Natural killer cell (primary cell): ENCODE data around the gene UBL4B. TPM values are rescaled to one million over a fixed set of nuclear protein-coding genes. Genes with fewer than 3 reads are reported as not detected.

Experiments
- ATAC-seq, 3 donors: fragments of 150-1000 bp in 2 of 3; fragments of 200-7000 bp in 1 of 3; cut with Tn5 transposase; 1 replicate in 1 of 3; 2 replicates in 2 of 3; pipeline ENCODE4 v1.10.0; 2021; ENCODE audit warnings: mild to moderate bottlenecking in 2 of 3, moderate library complexity in 2 of 3
- DNase-seq, 2 donors: peaks; one replicate each; pipeline versions ENCODE4 v3.0.0 to v3.0.0-alpha.2; 2013 to 2021; ENCODE audit warnings: mixed read lengths in 1 of 2
- H3K27ac ChIP-seq: one replicate; pipeline ENCODE4 v1.5.1; 2013; ENCODE audit warnings: mild to moderate bottlenecking, low read length
- H3K27me3 ChIP-seq: one replicate; pipeline ENCODE4 v1.6.1; 2013; ENCODE audit warnings: low read length; ENCODE audit not compliant: control insufficient read depth, insufficient read depth
- H3K36me3 ChIP-seq: one replicate; pipeline ENCODE4 v1.6.1; 2013; ENCODE audit warnings: low read length; ENCODE audit not compliant: control insufficient read depth, insufficient read depth
- H3K4me1 ChIP-seq: one replicate; pipeline ENCODE4 v1.6.1; 2013; ENCODE audit warnings: low read length; ENCODE audit not compliant: control insufficient read depth, insufficient read depth
- H3K4me3 ChIP-seq: one replicate; pipeline ENCODE4 v1.5.1; 2013; ENCODE audit warnings: low read length
- H3K9me3 ChIP-seq: one replicate; pipeline ENCODE4 v1.6.1; 2013; ENCODE audit warnings: low read length; ENCODE audit not compliant: control insufficient read depth, insufficient read depth
- H3K27ac Mint-ChIP-seq, 2 donors: one replicate each; pipeline ENCODE4 v1.8.0; 2022; ENCODE audit warnings: mild to moderate bottlenecking in 2 of 2, mixed read lengths in 2 of 2, moderate library complexity in 1 of 2
- H3K27me3 Mint-ChIP-seq, 2 donors: one replicate each; pipeline ENCODE4 v1.8.0; 2022; ENCODE audit warnings: low read depth in 2 of 2, mixed read lengths in 2 of 2
- H3K36me3 Mint-ChIP-seq: one replicate; pipeline ENCODE4 v1.8.0; 2022; ENCODE audit warnings: mixed read lengths
- H3K4me1 Mint-ChIP-seq, 2 donors: one replicate each; pipeline ENCODE4 v1.8.0; 2022; ENCODE audit warnings: mixed read lengths in 2 of 2
- H3K4me3 Mint-ChIP-seq: one replicate; pipeline ENCODE4 v1.8.0; 2022; ENCODE audit warnings: mild to moderate bottlenecking, moderate library complexity, mixed read lengths
- H3K9me3 Mint-ChIP-seq, 2 donors: one replicate each; pipeline ENCODE4 v1.8.0; 2022; ENCODE audit warnings: mixed read lengths in 2 of 2
- WGBS: methylation state at CpG from one replicate; pipeline ENCODE4 v1.1.7; 2013; ENCODE audit warnings: missing lambda C conversion rate; ENCODE audit not compliant: insufficient coverage; 5-methylcytosine and 5-hydroxymethylcytosine counted together
- intact Hi-C: fragments of 100-400 bp; cut with micrococcal nuclease; formaldehyde crosslinking; loops from one replicate; pipeline ENCODE4 v1.14.2; 2022
- total RNA-seq, 4 donors: library from RNA; stranded (reverse); fragments of 120-200 nt in 1 of 4; gene quantifications; one replicate each; pipeline versions ENCODE4 v1.2.3 to v1.2.4, GENCODE V29; 2013 to 2022
- TF ChIP-seq, protein P1 (sequence below): fragments of 200-600 bp; IDR thresholded peaks from one replicate; pipeline ENCODE4 v1.8.0; 2022; ENCODE audit warnings: antibody characterized with exemption

UBL4B gene
- total RNA-seq, 3 donors from 2014 or later (not counting 1 experiment from before 2014, with no cell fraction given) = not detected

GRCh38 chr1:110067893-110068645 is 44.2 kb upstream of the UBL4B start:
- H3K27me3 Mint-ChIP-seq = peaks cover 34 to 51% of the 10 kb centered on the region in 2 donors
- peaks cover 21% of the 10 kb centered on the region for H3K4me1 ChIP-seq
- H3K27me3 ChIP-seq = peaks cover 39% of the 10 kb centered on the region
- H3K9me3 Mint-ChIP-seq = no peaks in the 10 kb centered on the region
- WGBS = 9% methylated on average over 68 of the region's 68 CpGs
- H3K4me1 Mint-ChIP-seq = peaks cover 7 to 17% of the 10 kb centered on the region in 2 donors
- no peak overlapping the region for H3K27ac ChIP-seq
- no peaks in the 10 kb centered on the region for H3K36me3 ChIP-seq
- no peak overlapping the region for H3K4me3 ChIP-seq
- H3K27ac Mint-ChIP-seq = no peak overlapping the region
- peak overlapping the region; percentile 71 for H3K4me3 Mint-ChIP-seq
- TF ChIP-seq, protein P1, sequence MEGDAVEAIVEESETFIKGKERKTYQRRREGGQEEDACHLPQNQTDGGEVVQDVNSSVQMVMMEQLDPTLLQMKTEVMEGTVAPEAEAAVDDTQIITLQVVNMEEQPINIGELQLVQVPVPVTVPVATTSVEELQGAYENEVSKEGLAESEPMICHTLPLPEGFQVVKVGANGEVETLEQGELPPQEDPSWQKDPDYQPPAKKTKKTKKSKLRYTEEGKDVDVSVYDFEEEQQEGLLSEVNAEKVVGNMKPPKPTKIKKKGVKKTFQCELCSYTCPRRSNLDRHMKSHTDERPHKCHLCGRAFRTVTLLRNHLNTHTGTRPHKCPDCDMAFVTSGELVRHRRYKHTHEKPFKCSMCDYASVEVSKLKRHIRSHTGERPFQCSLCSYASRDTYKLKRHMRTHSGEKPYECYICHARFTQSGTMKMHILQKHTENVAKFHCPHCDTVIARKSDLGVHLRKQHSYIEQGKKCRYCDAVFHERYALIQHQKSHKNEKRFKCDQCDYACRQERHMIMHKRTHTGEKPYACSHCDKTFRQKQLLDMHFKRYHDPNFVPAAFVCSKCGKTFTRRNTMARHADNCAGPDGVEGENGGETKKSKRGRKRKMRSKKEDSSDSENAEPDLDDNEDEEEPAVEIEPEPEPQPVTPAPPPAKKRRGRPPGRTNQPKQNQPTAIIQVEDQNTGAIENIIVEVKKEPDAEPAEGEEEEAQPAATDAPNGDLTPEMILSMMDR = no peak
- H3K36me3 Mint-ChIP-seq = no peaks in the 10 kb centered on the region
- ATAC-seq (peak in 1 of 3 donors; percentile 26), DNase-seq (peak in 1 of 2 donors; percentile 27)
- intact Hi-C loops = no loop called here
- H3K9me3 ChIP-seq = no peaks in the 10 kb centered on the region

GRCh38 chr1:110068646-110069403 is 43.4 kb upstream of the UBL4B start:
- no peaks in the 10 kb centered on the region for H3K9me3 ChIP-seq
- TF ChIP-seq, protein P1 = no peak
- ATAC-seq (peak; percentile 21 to 63 (median 56)), DNase-seq (peak in 1 of 2 donors; percentile 54)
- H3K4me3 ChIP-seq = no peak overlapping the region
- no peaks in the 10 kb centered on the region for H3K36me3 Mint-ChIP-seq
- no peaks in the 10 kb centered on the region for H3K9me3 Mint-ChIP-seq
- H3K27me3 ChIP-seq = peaks cover 39% of the 10 kb centered on the region
- 6% methylated on average over 68 of the region's 68 CpGs for WGBS
- peaks cover 21% of the 10 kb centered on the region for H3K4me1 ChIP-seq
- no peak overlapping the region for H3K27ac ChIP-seq
- peaks cover 7 to 17% of the 10 kb centered on the region in 2 donors for H3K4me1 Mint-ChIP-seq
- no peaks in the 10 kb centered on the region for H3K36me3 ChIP-seq
- H3K27me3 Mint-ChIP-seq = peaks cover 38 to 58% of the 10 kb centered on the region in 2 donors
- H3K27ac Mint-ChIP-seq = no peak overlapping the region
- peak overlapping the region; percentile 71 for H3K4me3 Mint-ChIP-seq
- intact Hi-C loops = no loop called here

DNA sequence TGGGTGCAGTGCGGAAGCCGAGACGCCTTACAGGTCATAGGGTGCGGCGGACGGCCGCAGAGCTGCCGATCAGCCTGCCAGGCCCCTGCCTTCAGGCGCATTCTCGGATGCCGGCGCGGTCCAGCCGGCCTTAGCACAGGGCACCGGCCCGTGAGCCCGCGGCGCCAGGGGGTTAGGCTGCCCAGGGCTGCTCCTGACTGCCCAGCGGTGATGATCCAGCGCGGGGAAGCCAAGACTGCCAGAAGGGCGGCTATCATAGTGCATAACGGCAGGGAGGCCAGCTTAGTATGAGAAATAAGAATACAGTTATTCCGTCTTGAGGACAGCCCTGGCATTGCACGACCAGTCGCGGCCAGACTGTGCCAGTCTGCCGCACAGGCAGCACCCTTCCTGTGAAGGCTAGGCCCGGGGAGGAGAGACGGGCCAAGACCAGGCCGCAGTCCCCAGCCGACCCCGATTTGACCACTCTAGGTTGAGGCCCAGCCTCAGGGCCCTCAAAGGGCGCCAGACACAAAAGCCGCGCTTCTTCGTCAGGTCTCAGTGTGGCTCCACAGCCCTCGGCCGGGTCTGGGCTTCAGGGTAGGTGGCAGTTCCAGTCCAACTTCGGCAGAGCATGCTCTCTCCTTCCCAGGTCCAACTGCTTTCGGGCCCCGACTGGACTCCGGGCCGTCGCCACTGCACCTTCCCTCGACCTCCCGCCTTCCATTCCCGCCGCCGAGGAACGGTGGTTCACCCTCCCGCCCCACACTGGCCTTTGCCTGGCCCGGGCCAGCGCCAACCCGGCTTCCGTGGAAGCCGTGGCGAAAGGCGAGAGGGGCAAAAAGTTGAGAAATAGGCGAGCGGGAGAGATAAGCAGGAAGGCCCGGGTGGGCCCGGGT is 42.6 kb upstream of the UBL4B start:
- TF ChIP-seq, protein P1 = no peak
- DNase-seq = peak in 1 of 2 donors; percentile 19
- H3K27me3 Mint-ChIP-seq = peaks cover 38 to 66% of the 10 kb centered on the region in 2 donors
- no peak overlapping the region for H3K27ac ChIP-seq
- H3K27me3 ChIP-seq = peaks cover 39% of the 10 kb centered on the region
- H3K9me3 ChIP-seq = no peaks in the 10 kb centered on the region
- H3K36me3 ChIP-seq = no peaks in the 10 kb centered on the region
- peak in 2 of 3 donors; percentile 15 to 29 for ATAC-seq
- intact Hi-C loops = no loop called here
- no peak overlapping the region for H3K4me3 ChIP-seq
- H3K27ac Mint-ChIP-seq = no peak overlapping the region
- H3K4me1 Mint-ChIP-seq = peaks cover 7 to 17% of the 10 kb centered on the region in 2 donors
- peaks cover 21% of the 10 kb centered on the region for H3K4me1 ChIP-seq
- no peak overlapping the region for H3K4me3 Mint-ChIP-seq
- 9% methylated on average over 64 of the region's 64 CpGs for WGBS
- H3K36me3 Mint-ChIP-seq = no peaks in the 10 kb centered on the region
- no peaks in the 10 kb centered on the region for H3K9me3 Mint-ChIP-seq
